ENCODE measurements around the gene SLC38A3. TPM values are rescaled to one million over a fixed set of nuclear protein-coding genes. Genes with fewer than 3 reads are reported as not detected.

Gene SLC38A3
- total and polyA plus RNA-seq, 12 donors: 0.05 to 48.8 (median 0.28) TPM; not detected in 2

- peak overlapping the region in 1 of 5 donors; percentile 26 for H3K27ac ChIP-seq
- no peak for DNase-seq
- no peaks in the 10 kb centered on the region for H3K36me3 ChIP-seq (replicated peaks in 1 of 2)
- peaks cover 4 to 12% of the 10 kb centered on the region in 2 donors for H3K4me1 ChIP-seq (replicated peaks in 1 of 2)
- H3K4me3 ChIP-seq: no peak overlapping the region
- no peaks in the 10 kb centered on the region for H3K27me3 ChIP-seq
- intact Hi-C loops (cut with DNase I): no loop called here
- TF ChIP-seq CTCF (IDR thresholded peaks at IDR 0.05): no peak
- no peak for TF ChIP-seq POLR2A (IDR thresholded peaks at IDR 0.05)
- no peaks in the 10 kb centered on the region for H3K9me3 ChIP-seq (replicated peaks in 1 of 3)
- WGBS, 4 donors: 42 to 77% (median 54%) methylated on average over 20 of the region's 20 CpGs
These were observed 48.2 kb upstream of the SLC38A3 start for GRCh38 chr3:50156549-50157493.

- no peak for DNase-seq
- TF ChIP-seq CTCF (IDR thresholded peaks at IDR 0.05): no peak
- TF ChIP-seq POLR2A (IDR thresholded peaks at IDR 0.05): no peak
- WGBS, 4 donors: 67 to 87% (median 81%) methylated on average over 7 to 12 of the region's 12 CpGs
- Histone ChIP-seq H3K4me1 (replicated peaks in 1 of 2) (peaks cover 4 to 12% of the 10 kb centered on the region in 2 donors), H3K36me3 (replicated peaks in 1 of 2) (no peaks in the 10 kb centered on the region), H3K9me3 (replicated peaks in 1 of 3) (no peaks in the 10 kb centered on the region), H3K27me3 (no peaks in the 10 kb centered on the region), H3K4me3 (no peak overlapping the region), H3K27ac (peak overlapping the region in 1 of 5 donors; percentile 65)
- intact Hi-C loops (cut with DNase I): no loop called here
These were observed 47.1 kb upstream of the SLC38A3 start for GRCh38 chr3:50157827-50158529.

- no peaks in the 10 kb centered on the region for H3K9me3 ChIP-seq (replicated peaks in 1 of 3)
- H3K27me3 ChIP-seq: no peaks in the 10 kb centered on the region
- no peak overlapping the region for H3K4me3 ChIP-seq
- TF ChIP-seq CTCF (IDR thresholded peaks at IDR 0.05) (no peak), POLR2A (IDR thresholded peaks at IDR 0.05) (no peak)
- 68 to 91% (median 75%) methylated on average over 10 of the region's 10 CpGs for WGBS, 4 donors
- peak overlapping the region in 1 of 5 donors; percentile 65 for H3K27ac ChIP-seq
- DNase-seq: no peak
- H3K4me1 ChIP-seq (replicated peaks in 1 of 2): peaks cover 4 to 12% of the 10 kb centered on the region in 2 donors
- intact Hi-C loops (cut with DNase I): no loop called here
- no peaks in the 10 kb centered on the region for H3K36me3 ChIP-seq (replicated peaks in 1 of 2)
These were observed 46.4 kb upstream of the SLC38A3 start for GRCh38 chr3:50158530-50159146.

- TF ChIP-seq CTCF (IDR thresholded peaks at IDR 0.05) (no peak), POLR2A (IDR thresholded peaks at IDR 0.05) (no peak)
- no peaks in the 10 kb centered on the region for H3K36me3 ChIP-seq (replicated peaks in 1 of 2)
- peak in 4 of 7 donors; percentile 24 to 61 (median 47) for DNase-seq
- 45 to 70% (median 63%) methylated on average over 2 to 7 of the region's 7 CpGs for WGBS, 4 donors
- no peak overlapping the region for H3K4me3 ChIP-seq
- H3K27me3 ChIP-seq: no peaks in the 10 kb centered on the region
- H3K9me3 ChIP-seq (replicated peaks in 1 of 3): no peaks in the 10 kb centered on the region
- peak overlapping the region in 2 of 5 donors; percentile 3 to 65 for H3K27ac ChIP-seq
- H3K4me1 ChIP-seq (replicated peaks in 1 of 2): peaks cover 13 to 21% of the 10 kb centered on the region in 2 donors
- intact Hi-C loops (cut with DNase I): no loop called here
These were observed 44.5 kb upstream of the SLC38A3 start for GRCh38 chr3:50160561-50160983.
